SK-N-SH (cell line): ENCODE results near the gene FRAS1.

ENCODE experiments used
- CTCF ChIP-seq: fragments of 200-600 bp; sonication (generic); IDR thresholded peaks from 2 replicates; pipeline ENCODE4 v1.6.1; 2017; ENCODE audit warnings: antibody characterized with exemption, mild to moderate bottlenecking, moderate library complexity
- EP300 ChIP-seq, 2 experiments: IDR thresholded peaks; 2 replicates each; pipeline versions ENCODE4 v1.4.0 to v1.6.1; 2012; ENCODE audit warnings: borderline replicate concordance in 1 of 2, low read depth in 1 of 2, low read length in 1 of 2
- EZH2phosphoT487 ChIP-seq: fragments of 200-600 bp; sonication (generic); IDR thresholded peaks from 2 replicates; pipeline ENCODE4 v1.6.1; 2017; ENCODE audit warnings: low read depth, mixed run types, mild to moderate bottlenecking, antibody characterized with exemption, moderate library complexity, borderline replicate concordance
- FOXM1 ChIP-seq: IDR thresholded peaks from 2 replicates; pipeline ENCODE4 v1.4.0; 2012; ENCODE audit warnings: low read depth, mild to moderate bottlenecking
- GABPA ChIP-seq: IDR thresholded peaks from 2 replicates; pipeline ENCODE4 v1.4.0; 2012; ENCODE audit warnings: low read depth, mild to moderate bottlenecking
- PBX3 ChIP-seq: IDR thresholded peaks from 2 replicates; pipeline ENCODE4; 2012
- POLR2AphosphoS5 ChIP-seq: IDR thresholded peaks from 2 replicates; pipeline ENCODE4 v1.6.1; 2012; ENCODE audit warnings: low read depth, low read length
- TAF1 ChIP-seq: IDR thresholded peaks from 2 replicates; pipeline ENCODE4 v1.6.1; 2012; ENCODE audit warnings: low read depth, mild to moderate bottlenecking, low read length, moderate library complexity, borderline replicate concordance
- TCF12 ChIP-seq: IDR thresholded peaks from 2 replicates; pipeline ENCODE4 v1.4.0; 2012
- TEAD4 ChIP-seq: IDR thresholded peaks from 2 replicates; pipeline ENCODE4 v1.4.0; 2012; ENCODE audit warnings: mild to moderate bottlenecking, borderline replicate concordance; ENCODE audit not compliant: insufficient read depth
- USF2 ChIP-seq: fragments of 150-350 bp; IDR thresholded peaks from 2 replicates; pipeline ENCODE4 v1.6.1; 2017; ENCODE audit warnings: antibody characterized with exemption, low read length, low read depth, borderline replicate concordance
- YY1 ChIP-seq: IDR thresholded peaks from 2 replicates; pipeline ENCODE4 v1.4.0; 2012; ENCODE audit warnings: low read depth, mild to moderate bottlenecking
- ZBTB33 ChIP-seq: IDR thresholded peaks from 2 replicates; pipeline ENCODE4 v1.4.0; 2012; ENCODE audit warnings: low read depth, borderline replicate concordance

- no peak for TF ChIP-seq YY1
- TF ChIP-seq TCF12: no peak
- TF ChIP-seq PBX3: no peak
- no peak for TF ChIP-seq POLR2AphosphoS5
- no peak for TF ChIP-seq ZBTB33
- TF ChIP-seq EZH2phosphoT487: no peak
- TF ChIP-seq TAF1: no peak
- TF ChIP-seq USF2: no peak
- no peak for TF ChIP-seq TEAD4
- TF ChIP-seq CTCF: no peak
- TF ChIP-seq GABPA: no peak
- no peak for TF ChIP-seq FOXM1
- no peak for TF ChIP-seq EP300 (IDR thresholded peaks at IDR 0.05; ENCODE audit: borderline replicate concordance in 1 of 2, low read depth in 1 of 2, low read length in 1 of 2)
Measured at GRCh38 chr4:78418406-78418805, 361.3 kb downstream of the FRAS1 start.
